Uterus (tissue), 2 donors: Measurements from ENCODE around the gene RUSF1.

ENCODE experiments used
- CTCF ChIP-seq, 4 experiments: fragments of 200-600 bp in 2 of 4; fragments of 450-650 bp in 2 of 4; sonication (generic) in 2 of 4; IDR thresholded peaks; one replicate each; pipeline ENCODE4 v1.5.1; 2016 to 2019; ENCODE audit warnings: antibody characterized with exemption in 4 of 4, mild to moderate bottlenecking in 2 of 4, moderate library complexity in 1 of 4
- POLR2A ChIP-seq, 2 donors: fragments of 450-650 bp; IDR thresholded peaks; one replicate each; pipeline ENCODE4 v1.6.1; 2016; ENCODE audit warnings: antibody characterized with exemption in 2 of 2, mild to moderate bottlenecking in 1 of 2, moderate library complexity in 1 of 2

DNA sequence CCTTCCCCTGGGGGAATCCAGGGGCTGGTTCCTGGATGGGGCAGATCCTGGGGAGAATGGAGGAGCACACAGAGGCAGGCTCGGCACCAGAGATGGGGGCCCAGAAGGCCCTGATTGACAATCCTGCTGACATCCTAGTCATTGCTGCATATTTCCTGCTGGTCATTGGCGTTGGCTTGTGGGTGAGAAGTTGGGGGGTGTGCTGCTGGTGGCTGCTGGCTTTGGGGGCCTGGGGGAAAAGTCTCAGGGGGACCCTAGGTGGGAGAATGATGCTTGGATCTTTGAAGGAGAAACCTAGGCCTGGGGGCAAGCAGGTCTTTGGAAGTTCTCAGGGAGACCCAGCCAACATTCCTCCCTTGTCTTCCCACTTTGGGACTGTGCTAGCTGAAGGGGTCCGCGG is 25.1 kb downstream of the RUSF1 start, which contains the start of gene SLC5A2:
- TF ChIP-seq CTCF (IDR thresholded peaks at IDR 0.05) (no peak), POLR2A (IDR thresholded peaks at IDR 0.05) (no peak)
